H1 (cell line): Measurements from ENCODE around the gene NOL12. TPM values are rescaled to one million over a fixed set of nuclear protein-coding genes. Genes with fewer than 3 reads are reported as not detected.

ENCODE experiments used
- CTCF ChIA-PET: fragments of 300-600 bp; sonication (Branson Sonifier 250); formaldehyde crosslinking; loops from one replicate; lab custom pipeline; 2021; ENCODE audit not compliant: partially characterized antibody; lab: Charles Lee
- POLR2A ChIA-PET: fragments of 300-600 bp; sonication (Branson Sonifier 250); formaldehyde crosslinking; loops from one replicate; lab custom pipeline; 2021; ENCODE audit warnings: inconsistent platforms; ENCODE audit not compliant: partially characterized antibody; lab: Charles Lee
- DNase-seq, 2 experiments: peaks; one replicate each; pipeline versions ENCODE4 v3.0.0 to v3.0.0-alpha.2; 2010 to 2022; ENCODE audit warnings: low spot score in 2 of 2, low read depth in 1 of 2, mixed read lengths in 1 of 2
- FAIRE-seq: peaks from 2 replicates; lab custom pipeline; 2011; peaks lifted over from hg19 to GRCh38; lab: Jason Lieb, UNC
- H2AFZ ChIP-seq: 2 replicates; pipeline ENCODE4 v1.8.1; 2012; ENCODE audit warnings: low read length, inconsistent platforms
- H2AK5ac ChIP-seq: 2 replicates; pipeline ENCODE4 v1.6.1; 2013; ENCODE audit warnings: low read depth, low read length
- H2BK120ac ChIP-seq: replicated peaks from 2 replicates; pipeline ENCODE3; 2013; ENCODE audit warnings: low read depth, low read length, inconsistent platforms
- H2BK12ac ChIP-seq: 2 replicates; pipeline ENCODE4 v1.6.1; 2013; ENCODE audit warnings: low read depth, low read length
- H2BK15ac ChIP-seq: 2 replicates; pipeline ENCODE4 v1.6.1; 2013; ENCODE audit warnings: low read length
- H2BK20ac ChIP-seq: 2 replicates; pipeline ENCODE4 v1.6.1; 2013; ENCODE audit warnings: low read length
- H2BK5ac ChIP-seq: 2 replicates; pipeline ENCODE4 v1.6.1; 2013; ENCODE audit warnings: low read depth, low read length
- H3K14ac ChIP-seq: 2 replicates; pipeline ENCODE4 v1.6.1; 2013; ENCODE audit warnings: inconsistent platforms; ENCODE audit not compliant: insufficient read length
- H3K18ac ChIP-seq: 2 replicates; pipeline ENCODE4 v1.6.1; 2013; ENCODE audit warnings: low read length; ENCODE audit errors: extremely low read depth
- H3K23ac ChIP-seq: 2 replicates; pipeline ENCODE4 v1.6.1; 2013; ENCODE audit warnings: inconsistent platforms; ENCODE audit not compliant: insufficient read length
- H3K23me2 ChIP-seq: 2 replicates; pipeline ENCODE4 v1.6.1; 2013; ENCODE audit warnings: low read depth, low read length
- H3K27ac ChIP-seq: 2 replicates; pipeline ENCODE4 v1.6.1; 2011; ENCODE audit warnings: low read depth, low read length, inconsistent platforms
- H3K27me3 ChIP-seq, 4 experiments: replicated peaks in 1 of 4; 1 replicate in 1 of 4; 2 replicates in 3 of 4; pipeline versions ENCODE4 v1.6.1 to v1.8.1; 2011 to 2013; ENCODE audit warnings: low read length in 3 of 4, mild to moderate bottlenecking in 3 of 4, inconsistent platforms in 2 of 4, mixed read lengths in 2 of 4, moderate library complexity in 1 of 4; ENCODE audit not compliant: control insufficient read depth in 3 of 4, insufficient read depth in 3 of 4; ENCODE audit errors: extremely low read depth in 1 of 4
- H3K36me3 ChIP-seq, 4 experiments: 2 replicates each; pipeline versions ENCODE4 v1.6.1 to v1.8.1; 2011 to 2013; ENCODE audit warnings: mild to moderate bottlenecking in 4 of 4, low read length in 3 of 4, moderate library complexity in 2 of 4, control low read depth in 1 of 4, inconsistent platforms in 1 of 4; ENCODE audit not compliant: insufficient read depth in 4 of 4, control insufficient read depth in 2 of 4
- H3K4ac ChIP-seq: replicated peaks from 2 replicates; pipeline ENCODE3; 2013; ENCODE audit warnings: low read length, low read depth, mixed read lengths, inconsistent platforms; ENCODE audit not compliant: insufficient read length
- H3K4me1 ChIP-seq, 4 experiments: replicated peaks in 1 of 4; 1 replicate in 1 of 4; 2 replicates in 3 of 4; pipeline versions ENCODE4 v1.6.1 to v1.8.1; 2011 to 2013; ENCODE audit warnings: low read length in 3 of 4, inconsistent platforms in 2 of 4, mixed read lengths in 1 of 4; ENCODE audit not compliant: insufficient read depth in 4 of 4, control insufficient read depth in 3 of 4
- H3K4me2 ChIP-seq, 2 experiments: 2 replicates each; pipeline versions ENCODE4 v1.6.1 to v1.8.1; 2011 to 2013; ENCODE audit warnings: low read depth in 2 of 2, low read length in 2 of 2, control low read depth in 1 of 2, inconsistent platforms in 1 of 2, mild to moderate bottlenecking in 1 of 2; ENCODE audit not compliant: insufficient read depth in 1 of 2
- H3K4me3 ChIP-seq, 4 experiments: fragments of 200-600, 300-600 bp in 1 of 4; sonication (generic), shearing (Covaris generic), sonication (Bioruptor Twin) in 1 of 4; 2 replicates each; pipeline versions ENCODE4 v1.5.1 to v1.8.1; 2011 to 2016; ENCODE audit warnings: low read length in 4 of 4, low read depth in 3 of 4, control low read depth in 2 of 4, inconsistent platforms in 2 of 4, mild to moderate bottlenecking in 2 of 4, mixed read lengths in 1 of 4, moderate library complexity in 1 of 4; ENCODE audit not compliant: insufficient read depth in 2 of 4; ENCODE audit errors: extremely low read depth in 1 of 4
- H3K56ac ChIP-seq: replicated peaks from 2 replicates; pipeline ENCODE3; 2013; ENCODE audit warnings: low read depth, mild to moderate bottlenecking, mixed read lengths, low read length, inconsistent platforms; ENCODE audit not compliant: insufficient read length
- H3K79me1 ChIP-seq: 2 replicates; pipeline ENCODE4 v1.6.1; 2013; ENCODE audit warnings: low read depth, low read length, control low read depth
- H3K79me2 ChIP-seq, 2 experiments: 2 replicates each; pipeline versions ENCODE4 v1.6.1 to v1.8.1; 2012 to 2013; ENCODE audit warnings: low read length in 2 of 2, mild to moderate bottlenecking in 2 of 2, inconsistent platforms in 1 of 2; ENCODE audit not compliant: insufficient read depth in 2 of 2, control insufficient read depth in 1 of 2
- H3K9ac ChIP-seq, 4 experiments: replicated peaks in 1 of 4; 1 replicate in 1 of 4; 2 replicates in 3 of 4; pipeline versions ENCODE4 v1.6.1 to v1.8.1; 2011 to 2013; ENCODE audit warnings: low read depth in 3 of 4, low read length in 3 of 4, control low read depth in 2 of 4, mild to moderate bottlenecking in 2 of 4, moderate library complexity in 2 of 4, inconsistent platforms in 1 of 4; ENCODE audit errors: extremely low read depth in 1 of 4
- H3K9me3 ChIP-seq, 2 experiments: 2 replicates each; pipeline versions ENCODE4 v1.6.1 to v1.8.1; 2012 to 2013; ENCODE audit warnings: mild to moderate bottlenecking in 2 of 2, moderate library complexity in 2 of 2, control low read depth in 1 of 2, inconsistent platforms in 1 of 2, low read depth in 1 of 2, low read length in 1 of 2, mixed read lengths in 1 of 2; ENCODE audit not compliant: insufficient read depth in 2 of 2
- H4K20me1 ChIP-seq, 2 experiments: replicated peaks in 1 of 2; 2 replicates each; pipeline versions ENCODE3 to v1.8.1; 2011 to 2013; ENCODE audit warnings: inconsistent platforms in 2 of 2, low read length in 2 of 2, mild to moderate bottlenecking in 1 of 2; ENCODE audit not compliant: insufficient read depth in 2 of 2, control insufficient read depth in 1 of 2
- H4K5ac ChIP-seq: 2 replicates; pipeline ENCODE4 v1.6.1; 2013; ENCODE audit warnings: low read length, low read depth, mixed read lengths, inconsistent platforms; ENCODE audit not compliant: insufficient read length
- H4K8ac ChIP-seq: 2 replicates; pipeline ENCODE4 v1.8.0; 2013; ENCODE audit warnings: mild to moderate bottlenecking, moderate library complexity, low read length, inconsistent platforms; ENCODE audit not compliant: insufficient read depth; ENCODE audit errors: extremely low read depth
- H4K91ac ChIP-seq: replicated peaks from 2 replicates; pipeline ENCODE3; 2013; ENCODE audit warnings: low read length, mixed read lengths, inconsistent platforms; ENCODE audit not compliant: insufficient read length
- KDM4A ChIP-seq: IDR thresholded peaks from one replicate; pipeline ENCODE4 v1.7.1; 2012; ENCODE audit warnings: low read depth, mild to moderate bottlenecking, moderate library complexity, low read length, inconsistent platforms; ENCODE audit not compliant: severe bottlenecking
- WGBS, 2 experiments: shearing (Covaris generic) in 1 of 2; methylation state at CpG; one replicate each; pipeline versions ENCODE4 v1.1.6 to v1.1.7; 2013 to 2015; ENCODE audit warnings: low lambda C conversion rate in 2 of 2, mixed read lengths in 2 of 2, inconsistent platforms in 1 of 2, low coverage in 1 of 2, missing lambda C conversion rate in 1 of 2; ENCODE audit not compliant: insufficient replicate concordance in 2 of 2, insufficient coverage in 1 of 2, insufficient read length in 1 of 2; ENCODE audit errors: extremely low coverage in 1 of 2, missing lambda C conversion rate in 1 of 2; 5-methylcytosine and 5-hydroxymethylcytosine counted together
- polyA plus RNA-seq, 7 experiments: library from polyadenylated mRNA; depleted of rRNA in 3 of 7; stranded (reverse) in 5 of 7; unstranded in 2 of 7; fragments of >200 nt in 5 of 7; fragments of 200-250 nt in 2 of 7; gene quantifications; 1 replicate in 5 of 7; 2 replicates in 1 of 7; 4 replicates in 1 of 7; pipeline versions ENCODE4 v1.2.1 to v1.2.3, GENCODE V29; 2011 to 2013; ENCODE audit warnings: missing spikeins in 2 of 7, mixed read lengths in 2 of 7
- total RNA-seq: library from RNA; stranded (reverse); fragmentation: NEBNext Ultra II Directional; extraction: Animal tissue kit (Norgen Biotek cat#: 25700); gene quantifications from 2 replicates; pipeline ENCODE4 v1.2.1, GENCODE V29; 2021

NOL12 gene
- total and polyA plus RNA-seq, 2 of the 8 experiments (the other 6 are each of a cell fraction or from before 2014, with no cell fraction given) = 25.3 to 28.3 TPM

- Histone ChIP-seq H4K5ac (no peak overlapping the region), H4K91ac (no peak overlapping the region), H3K56ac (no peak overlapping the region), H3K9ac (no peak overlapping the region), H3K79me1 (no peaks in the 10 kb centered on the region), H3K23ac (no peak overlapping the region), H3K9me3 (no peaks in the 10 kb centered on the region), H2AK5ac (no peak overlapping the region), H2BK12ac (no peak overlapping the region), H3K4me3 (no peak overlapping the region), H3K36me3 (peaks cover 13 to 33% (median 23%) of the 10 kb centered on the region in 4 experiments), H4K20me1 (peaks cover 0 to 12% of the 10 kb centered on the region in 2 experiments), H3K4me1 (no peaks in the 10 kb centered on the region), H2AFZ (no peak overlapping the region), H4K8ac (no peak overlapping the region), H3K23me2 (no peaks in the 10 kb centered on the region), H3K4ac (no peak overlapping the region), H3K27ac (no peak overlapping the region), H2BK5ac (no peak overlapping the region), H2BK20ac (no peak overlapping the region), H3K27me3 (no peaks in the 10 kb centered on the region), H2BK15ac (no peak overlapping the region), H3K14ac (no peak overlapping the region), H2BK120ac (no peak overlapping the region), H3K79me2 (no peaks in the 10 kb centered on the region), H3K18ac (no peak overlapping the region), H3K4me2 (no peak overlapping the region)
- no peak for TF ChIP-seq KDM4A
- POLR2A ChIA-PET = interaction anchor here (1.0 to 1.7 kb wide), 3 partner anchors 10 to 19 kb away, joined by 3 to 4 read pairs (median 3); partner anchors contain the start of gene PDXP
- CTCF ChIA-PET = interaction anchor here (1.3 to 2.2 kb wide), 5 partner anchors 11 to 39 kb away, joined by 3 to 7 read pairs (median 6); partner anchors contain the start of genes GGA1 and LGALS1
- WGBS, 2 experiments = 97% methylated on average over 9 of the region's 9 CpGs; no CpG with 5 or more reads in 1 of the 2 experiments
- FAIRE-seq (no peak), DNase-seq (no peak)
These were observed 38.2 kb upstream of the NOL12 start for GRCh38 chr22:37647928-37648327.
